ENCODE data around the gene EIF4H. TPM values are rescaled to one million over a fixed set of nuclear protein-coding genes. Genes with fewer than 3 reads are reported as not detected.

The EIF4H gene
- total RNA-seq, 1 donor: 295 TPM

DNA sequence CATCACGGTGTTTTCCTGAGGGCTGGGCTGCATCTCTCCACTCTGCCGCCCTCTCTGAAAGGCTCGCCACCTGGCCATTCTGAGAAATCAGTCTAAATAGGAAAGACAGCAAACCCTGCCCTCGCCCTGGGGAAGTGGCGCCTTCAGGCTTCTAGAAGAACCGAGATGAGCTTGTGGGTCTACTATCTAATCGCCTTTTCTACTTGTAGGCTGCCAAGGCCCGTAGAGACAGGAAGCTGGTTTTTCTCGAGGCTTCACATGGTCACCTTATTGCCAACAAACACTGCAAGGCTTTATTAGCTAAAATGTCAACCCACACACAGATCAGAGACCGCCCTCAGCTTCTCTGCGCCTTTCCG, 57.1 kb downstream of the EIF4H start:
- Histone ChIP-seq H3K9me3 (ENCODE audit: low read depth, low read length) (no peaks in the 10 kb centered on the region), H3K36me3 (ENCODE audit: insufficient read depth, low read length) (peaks cover 16% of the 10 kb centered on the region), H3K4me2 (ENCODE audit: insufficient read depth, low read length) (no peak overlapping the region), H4K20me1 (ENCODE audit: insufficient read depth, low read length) (no peaks in the 10 kb centered on the region), H3K27ac (ENCODE audit: low read depth, low read length) (no peak overlapping the region), H3K27me3 (ENCODE audit: insufficient read depth, low read length) (no peaks in the 10 kb centered on the region), H2AFZ (ENCODE audit: low read length) (no peak overlapping the region), H3K4me3 (ENCODE audit: insufficient read depth, low read length) (no peak overlapping the region), H3K4me1 (ENCODE audit: insufficient read depth, low read length) (peaks cover 3% of the 10 kb centered on the region), H3K79me2 (ENCODE audit: insufficient read depth, low read length) (no peaks in the 10 kb centered on the region)
- TF ChIP-seq CTCF (IDR thresholded peaks at IDR 0.05; ENCODE audit: extremely low read depth, low read depth, low read length): no peak
- DNase-seq (ENCODE audit: insufficient read length, low spot score, missing footprints): no peak

GRCh38 chr7:74233655-74234285, 59.6 kb downstream of the EIF4H start:
- Histone ChIP-seq H3K4me1 (ENCODE audit: insufficient read depth, low read length) (peaks cover 3% of the 10 kb centered on the region), H3K4me2 (ENCODE audit: insufficient read depth, low read length) (no peak overlapping the region), H3K27me3 (ENCODE audit: insufficient read depth, low read length) (no peaks in the 10 kb centered on the region), H3K79me2 (ENCODE audit: insufficient read depth, low read length) (no peaks in the 10 kb centered on the region), H3K36me3 (ENCODE audit: insufficient read depth, low read length) (peaks cover 30% of the 10 kb centered on the region), H3K9me3 (ENCODE audit: low read depth, low read length) (no peaks in the 10 kb centered on the region), H4K20me1 (ENCODE audit: insufficient read depth, low read length) (no peaks in the 10 kb centered on the region), H3K4me3 (ENCODE audit: insufficient read depth, low read length) (no peak overlapping the region), H3K27ac (ENCODE audit: low read depth, low read length) (no peak overlapping the region), H2AFZ (ENCODE audit: low read length) (no peak overlapping the region)
- peak; percentile 63 for DNase-seq (ENCODE audit: insufficient read length, low spot score, missing footprints)
- no peak for TF ChIP-seq CTCF (IDR thresholded peaks at IDR 0.05; ENCODE audit: extremely low read depth, low read depth, low read length)

DNA sequence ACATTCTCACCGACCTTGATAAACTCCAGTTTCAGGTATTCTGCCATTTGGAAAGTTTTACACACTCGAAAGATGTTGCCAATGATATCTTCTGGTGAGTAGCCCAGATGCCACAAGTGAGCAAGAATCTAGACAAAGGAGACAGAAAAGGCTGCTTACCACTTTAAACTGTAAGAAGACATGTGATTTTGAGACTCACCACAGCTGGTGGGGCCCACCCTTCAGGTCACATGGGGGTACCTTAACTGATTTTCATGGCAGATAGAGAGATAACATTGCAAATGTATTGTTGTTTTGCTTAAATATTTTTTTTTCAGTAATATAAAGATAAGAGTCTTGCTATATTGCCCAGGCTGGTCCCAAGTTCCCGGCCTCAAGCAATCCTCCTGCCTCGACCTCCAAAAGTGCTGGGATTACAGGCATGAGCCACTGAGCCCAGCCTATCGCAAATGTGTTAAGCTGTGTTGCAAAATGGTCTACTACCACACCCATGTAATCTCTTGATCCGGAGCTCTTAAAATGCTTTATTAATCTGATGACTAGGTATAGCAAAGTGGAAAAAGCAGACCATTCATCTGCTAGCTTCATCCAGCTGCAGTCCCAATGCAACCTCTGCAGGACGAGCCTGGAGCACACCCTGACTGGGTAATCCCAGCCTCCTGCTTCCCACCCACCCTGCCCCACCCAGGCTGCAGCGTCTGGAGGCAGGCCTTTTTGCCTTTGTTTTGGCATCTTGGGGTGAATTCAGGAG, 61.5 kb downstream of the EIF4H start:
- Histone ChIP-seq H4K20me1 (ENCODE audit: insufficient read depth, low read length) (no peaks in the 10 kb centered on the region), H3K79me2 (ENCODE audit: insufficient read depth, low read length) (no peaks in the 10 kb centered on the region), H3K4me1 (ENCODE audit: insufficient read depth, low read length) (no peaks in the 10 kb centered on the region), H3K4me3 (ENCODE audit: insufficient read depth, low read length) (no peak overlapping the region), H3K4me2 (ENCODE audit: insufficient read depth, low read length) (no peak overlapping the region), H3K36me3 (ENCODE audit: insufficient read depth, low read length) (peaks cover 42% of the 10 kb centered on the region), H3K27ac (ENCODE audit: low read depth, low read length) (no peak overlapping the region), H3K27me3 (ENCODE audit: insufficient read depth, low read length) (no peaks in the 10 kb centered on the region), H3K9me3 (ENCODE audit: low read depth, low read length) (no peaks in the 10 kb centered on the region), H2AFZ (ENCODE audit: low read length) (no peak overlapping the region)
- no peak for TF ChIP-seq CTCF (IDR thresholded peaks at IDR 0.05; ENCODE audit: extremely low read depth, low read depth, low read length)
- DNase-seq (ENCODE audit: insufficient read length, low spot score, missing footprints): no peak

GRCh38 chr7:74236284-74236683, 62.1 kb downstream of the EIF4H start:
- no peak overlapping the region for H3K4me3 ChIP-seq (ENCODE audit: insufficient read depth, low read length)
- H3K27me3 ChIP-seq (ENCODE audit: insufficient read depth, low read length): no peaks in the 10 kb centered on the region
- peaks cover 47% of the 10 kb centered on the region for H3K36me3 ChIP-seq (ENCODE audit: insufficient read depth, low read length)
- H3K27ac ChIP-seq (ENCODE audit: low read depth, low read length): no peak overlapping the region
- H2AFZ ChIP-seq (ENCODE audit: low read length): no peak overlapping the region
- DNase-seq (ENCODE audit: insufficient read length, low spot score, missing footprints): no peak
- TF ChIP-seq CTCF (IDR thresholded peaks at IDR 0.05; ENCODE audit: extremely low read depth, low read depth, low read length): no peak
- no peaks in the 10 kb centered on the region for H3K9me3 ChIP-seq (ENCODE audit: low read depth, low read length)
- H3K4me2 ChIP-seq (ENCODE audit: insufficient read depth, low read length): no peak overlapping the region
- H3K79me2 ChIP-seq (ENCODE audit: insufficient read depth, low read length): no peaks in the 10 kb centered on the region
- H3K4me1 ChIP-seq (ENCODE audit: insufficient read depth, low read length): no peaks in the 10 kb centered on the region
- H4K20me1 ChIP-seq (ENCODE audit: insufficient read depth, low read length): no peaks in the 10 kb centered on the region

All from osteoblast (primary cell).